IgD-negative memory B cell (primary cell): ENCODE measurements around the gene CACNB4. TPM values are rescaled to one million over a fixed set of nuclear protein-coding genes. Genes with fewer than 3 reads are reported as not detected.
"Not testable (repeated sequence)": the region's sequence is repeated elsewhere in the genome, so short reads cannot be mapped to it uniquely, and the experiment has no call there.

Experiments
- H3K27ac Mint-ChIP-seq, 3 donors: one replicate each; pipeline ENCODE4 v1.8.0; 2020 to 2022; ENCODE audit warnings: mild to moderate bottlenecking in 3 of 3, mixed read lengths in 3 of 3, moderate library complexity in 1 of 3
- H3K27me3 Mint-ChIP-seq: one replicate; pipeline ENCODE4 v1.8.0; 2021; ENCODE audit warnings: mixed read lengths
- H3K36me3 Mint-ChIP-seq: one replicate; pipeline ENCODE4 v1.8.0; 2020; ENCODE audit warnings: mild to moderate bottlenecking, mixed read lengths
- H3K4me1 Mint-ChIP-seq, 3 donors: one replicate each; pipeline ENCODE4 v1.8.0; 2020 to 2022; ENCODE audit warnings: mixed read lengths in 3 of 3, mild to moderate bottlenecking in 1 of 3
- H3K4me3 Mint-ChIP-seq, 4 donors: one replicate each; pipeline ENCODE4 v1.8.0; 2020 to 2022; ENCODE audit warnings: mild to moderate bottlenecking in 4 of 4, mixed read lengths in 4 of 4, moderate library complexity in 3 of 4
- H3K9me3 Mint-ChIP-seq, 3 donors: one replicate each; pipeline ENCODE4 v1.8.0; 2020 to 2021; ENCODE audit warnings: mixed read lengths in 3 of 3, mild to moderate bottlenecking in 1 of 3
- polyA plus RNA-seq: library from polyadenylated mRNA; unstranded; fragments of 300-500 nt; fragmentation: Illumina TruSeq; gene quantifications from one replicate; pipeline ENCODE4 v1.2.3, GENCODE V29; 2021

Gene CACNB4
- polyA plus RNA-seq = 0.43 TPM

- Mint-ChIP-seq H3K4me1 (peaks cover 11 to 18% (median 16%) of the 10 kb centered on the region in 3 donors), H3K4me3 (peak within 1 kb of the TSS; percentile 76 to 94 (median 89)), H3K36me3 (no peaks in the 10 kb centered on the region), H3K9me3 (no peaks in the 10 kb centered on the region), H3K27ac (peak within 1 kb of the TSS in 1 of 3 donors; percentile 78), H3K27me3 (peaks cover 34% of the 10 kb centered on the region)
Observed at GRCh38 chr2:152098496-152099366, at the start of gene CACNB4. Gene CACNB4, minus strand, starts transcription at chr2:152099044.

GRCh38 chr2:152134488-152135280, 35.8 kb upstream of the CACNB4 start:
- Mint-ChIP-seq H3K9me3 (no peaks in the 10 kb centered on the region), H3K36me3 (peaks cover 10% of the 10 kb centered on the region), H3K27ac (peak overlapping the region in 1 of 3 donors; percentile 63), H3K4me3 (no peak overlapping the region), H3K27me3 (no peaks in the 10 kb centered on the region), H3K4me1 (peaks cover 0 to 3% (median 0%) of the 10 kb centered on the region in 3 donors)

- H3K27ac Mint-ChIP-seq = no peak overlapping the region
- H3K4me3 Mint-ChIP-seq = no peak overlapping the region
- peaks cover 0 to 3% (median 0%) of the 10 kb centered on the region in 3 donors for H3K4me1 Mint-ChIP-seq
- H3K27me3 Mint-ChIP-seq = no peaks in the 10 kb centered on the region
- H3K9me3 Mint-ChIP-seq = no peaks in the 10 kb centered on the region
- peaks cover 7% of the 10 kb centered on the region for H3K36me3 Mint-ChIP-seq
Observed at GRCh38 chr2:152132306-152132705, 33.5 kb upstream of the CACNB4 start.

GRCh38 chr2:152127628-152128027, 28.8 kb upstream of the CACNB4 start:
- Mint-ChIP-seq H3K36me3 (peaks cover 10% of the 10 kb centered on the region), H3K4me3 (no peak overlapping the region), H3K9me3 (no peaks in the 10 kb centered on the region), H3K4me1 (no peaks in the 10 kb centered on the region), H3K27me3 (no peaks in the 10 kb centered on the region), H3K27ac (no peak overlapping the region)

- Mint-ChIP-seq H3K4me3 (no peak overlapping the region), H3K27me3 (no peaks in the 10 kb centered on the region), H3K36me3 (peaks cover 7% of the 10 kb centered on the region), H3K9me3 (no peaks in the 10 kb centered on the region), H3K27ac (no peak overlapping the region), H3K4me1 (no peaks in the 10 kb centered on the region)
Observed at GRCh38 chr2:152126664-152127063, 27.8 kb upstream of the CACNB4 start.

- H3K36me3 Mint-ChIP-seq = peaks cover 8% of the 10 kb centered on the region
Observed at GRCh38 chr2:152122161-152122560, 23.3 kb upstream of the CACNB4 start.

GRCh38 chr2:152120430-152120829, 21.6 kb upstream of the CACNB4 start:
- Mint-ChIP-seq H3K27me3 (no peaks in the 10 kb centered on the region), H3K9me3 (no peaks in the 10 kb centered on the region), H3K27ac (no peak overlapping the region), H3K4me1 (no peaks in the 10 kb centered on the region), H3K36me3 (peaks cover 9% of the 10 kb centered on the region), H3K4me3 (peak overlapping the region in 1 of 4 donors; percentile 79)

More at GRCh38 chr2:152122161-152122560, 23.3 kb upstream of the CACNB4 start:
- Mint-ChIP-seq H3K27me3 (no peaks in the 10 kb centered on the region), H3K9me3 (no peaks in the 10 kb centered on the region), H3K4me1 (no peaks in the 10 kb centered on the region), H3K27ac (no peak overlapping the region), H3K4me3 (no peak overlapping the region)

- Mint-ChIP-seq H3K27me3 (no peaks in the 10 kb centered on the region), H3K27ac (peak overlapping the region in 1 of 3 donors; percentile 73), H3K4me3 (no peak overlapping the region), H3K36me3 (peaks cover 2% of the 10 kb centered on the region), H3K9me3 (no peaks in the 10 kb centered on the region), H3K4me1 (no peaks in the 10 kb centered on the region)
Observed at GRCh38 chr2:152115952-152116351, 17.1 kb upstream of the CACNB4 start.

GRCh38 chr2:152114366-152114765, 15.5 kb upstream of the CACNB4 start:
- H3K27me3 Mint-ChIP-seq = no peaks in the 10 kb centered on the region
- H3K27ac Mint-ChIP-seq = peak overlapping the region in 1 of 3 donors; percentile 47
- H3K4me3 Mint-ChIP-seq = no peak overlapping the region
- H3K9me3 Mint-ChIP-seq = no peaks in the 10 kb centered on the region
- no peaks in the 10 kb centered on the region for H3K4me1 Mint-ChIP-seq
- H3K36me3 Mint-ChIP-seq = peaks cover 2% of the 10 kb centered on the region

GRCh38 chr2:152107140-152107539, 8.3 kb upstream of the CACNB4 start:
- H3K27me3 Mint-ChIP-seq, H3K4me1 Mint-ChIP-seq, H3K27ac Mint-ChIP-seq, H3K4me3 Mint-ChIP-seq, H3K36me3 Mint-ChIP-seq, H3K9me3 Mint-ChIP-seq: not testable (repeated sequence)

GRCh38 chr2:152106464-152106863, 7.6 kb upstream of the CACNB4 start:
- no peak overlapping the region for H3K4me3 Mint-ChIP-seq

GRCh38 chr2:152103271-152103670, 4.4 kb upstream of the CACNB4 start:
- Mint-ChIP-seq H3K27ac (no peak overlapping the region), H3K36me3 (no peaks in the 10 kb centered on the region), H3K9me3 (no peaks in the 10 kb centered on the region), H3K4me1 (peaks cover 3 to 8% (median 4%) of the 10 kb centered on the region in 3 donors), H3K4me3 (no peak overlapping the region), H3K27me3 (peaks cover 21% of the 10 kb centered on the region)

More at GRCh38 chr2:152106464-152106863, 7.6 kb upstream of the CACNB4 start:
- no peaks in the 10 kb centered on the region for H3K9me3 Mint-ChIP-seq
- no peaks in the 10 kb centered on the region for H3K36me3 Mint-ChIP-seq
- no peak overlapping the region for H3K27ac Mint-ChIP-seq
- H3K4me1 Mint-ChIP-seq = no peaks in the 10 kb centered on the region
- peaks cover 2% of the 10 kb centered on the region for H3K27me3 Mint-ChIP-seq

GRCh38 chr2:152100961-152101360, 2.1 kb upstream of the CACNB4 start:
- Mint-ChIP-seq H3K36me3 (no peaks in the 10 kb centered on the region), H3K4me1 (peaks cover 11 to 18% (median 16%) of the 10 kb centered on the region in 3 donors), H3K27ac (no peak overlapping the region), H3K4me3 (no peak overlapping the region), H3K27me3 (peaks cover 34% of the 10 kb centered on the region), H3K9me3 (no peaks in the 10 kb centered on the region)

- Mint-ChIP-seq H3K27me3 (peaks cover 34% of the 10 kb centered on the region), H3K9me3 (no peaks in the 10 kb centered on the region), H3K4me1 (peaks cover 11 to 18% (median 16%) of the 10 kb centered on the region in 3 donors), H3K36me3 (no peaks in the 10 kb centered on the region), H3K27ac (peak overlapping the region in 1 of 3 donors; percentile 78), H3K4me3 (peak overlapping the region; percentile 71 to 94 (median 89))
Observed at GRCh38 chr2:152099367-152100050, 665 bp upstream of the CACNB4 start.
